Mucosa of stomach (tissue), 1 donor: ENCODE data around the gene ARVCF.

ENCODE experiments used
- H3K27me3 ChIP-seq: one replicate; pipeline ENCODE4 v1.7.0; 2013; ENCODE audit warnings: mild to moderate bottlenecking, low read length; ENCODE audit not compliant: control insufficient read depth, insufficient read depth
- H3K36me3 ChIP-seq: one replicate; pipeline ENCODE4 v1.7.0; 2013; ENCODE audit warnings: low read length; ENCODE audit not compliant: control insufficient read depth, insufficient read depth
- H3K4me1 ChIP-seq: one replicate; pipeline ENCODE4 v1.7.0; 2013; ENCODE audit warnings: mild to moderate bottlenecking, low read length; ENCODE audit not compliant: control insufficient read depth, insufficient read depth
- H3K4me3 ChIP-seq: one replicate; pipeline ENCODE4 v1.7.0; 2013; ENCODE audit warnings: low read length
- H3K9ac ChIP-seq: one replicate; pipeline ENCODE4 v1.7.0; 2013; ENCODE audit warnings: mild to moderate bottlenecking, low read length, moderate library complexity
- H3K9me3 ChIP-seq: one replicate; pipeline ENCODE4 v1.7.0; 2013; ENCODE audit warnings: mild to moderate bottlenecking, low read length, moderate library complexity; ENCODE audit not compliant: control insufficient read depth
- donor health status: Pancreatic carcinoma.

Gene ARVCF

DNA sequence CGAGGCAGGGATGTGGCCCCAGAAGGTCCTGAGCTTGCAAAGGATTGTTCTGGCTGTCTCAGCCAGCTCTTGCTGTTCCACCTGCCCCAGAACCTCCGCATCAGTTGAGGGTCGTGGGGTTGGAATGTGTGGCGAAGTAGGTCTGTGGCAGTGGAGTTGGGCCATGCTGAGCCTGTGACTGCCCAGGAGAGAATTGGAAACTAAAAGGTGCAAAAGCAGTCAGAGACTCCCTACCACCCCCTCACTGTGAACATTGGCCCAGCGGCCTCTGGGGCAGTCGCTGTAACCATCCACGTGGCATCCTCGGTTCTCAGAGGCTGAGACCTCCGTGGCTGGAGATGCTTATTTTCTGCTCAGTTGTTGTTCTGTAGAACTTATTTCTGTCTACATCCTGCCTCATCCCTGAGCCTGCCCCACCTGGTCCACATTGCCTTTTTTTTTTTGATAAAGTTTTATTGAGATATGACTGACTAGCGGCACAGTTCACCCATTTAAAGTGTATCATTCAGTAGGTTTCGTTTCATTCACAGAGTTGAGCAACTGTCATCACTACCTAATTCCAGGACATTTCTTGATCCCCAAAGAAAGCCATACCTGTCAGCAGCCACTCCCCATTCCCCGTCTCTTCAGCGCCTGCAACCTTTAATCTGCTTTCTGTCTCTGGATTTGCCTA is 41.1 kb upstream of the ARVCF start:
- Histone ChIP-seq H3K4me3 (no peak overlapping the region), H3K9me3 (no peaks in the 10 kb centered on the region), H3K27me3 (no peaks in the 10 kb centered on the region), H3K4me1 (peaks cover 4% of the 10 kb centered on the region), H3K36me3 (no peaks in the 10 kb centered on the region), H3K9ac (no peak overlapping the region)

DNA sequence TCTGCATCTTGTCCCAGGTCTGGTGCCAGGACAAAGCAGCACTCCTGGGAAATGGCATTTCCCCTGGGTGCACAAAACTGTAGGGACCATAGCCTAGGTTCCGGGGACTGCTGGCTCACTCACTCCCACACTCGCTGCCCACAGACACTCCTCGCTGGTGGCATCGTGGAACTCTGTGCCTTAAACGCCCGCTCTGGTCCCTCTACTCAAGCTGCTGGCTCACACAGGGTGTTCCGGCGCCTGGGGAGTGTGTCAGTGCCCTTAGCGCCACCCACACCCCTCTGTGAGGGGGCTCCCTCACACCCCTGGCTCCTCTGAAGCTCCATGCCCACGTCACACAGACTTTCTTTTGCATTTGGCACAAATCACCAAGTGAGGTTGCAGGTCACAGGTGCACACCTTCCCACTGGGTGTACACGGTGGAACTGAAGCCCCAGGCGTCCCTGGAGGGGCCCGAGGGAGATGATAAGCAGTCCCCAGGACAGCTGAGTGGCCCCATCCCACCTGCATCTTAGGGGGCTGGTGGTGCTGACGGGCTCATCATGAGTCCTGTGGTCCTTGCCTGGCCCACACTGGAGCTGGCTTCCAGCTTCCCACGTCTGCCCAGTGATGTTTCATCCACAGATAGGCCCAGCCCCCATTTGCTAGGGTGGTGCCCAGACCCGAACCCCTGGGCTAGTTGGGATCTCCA is 40.2 kb upstream of the ARVCF start:
- H3K27me3 ChIP-seq, result no peaks in the 10 kb centered on the region

DNA sequence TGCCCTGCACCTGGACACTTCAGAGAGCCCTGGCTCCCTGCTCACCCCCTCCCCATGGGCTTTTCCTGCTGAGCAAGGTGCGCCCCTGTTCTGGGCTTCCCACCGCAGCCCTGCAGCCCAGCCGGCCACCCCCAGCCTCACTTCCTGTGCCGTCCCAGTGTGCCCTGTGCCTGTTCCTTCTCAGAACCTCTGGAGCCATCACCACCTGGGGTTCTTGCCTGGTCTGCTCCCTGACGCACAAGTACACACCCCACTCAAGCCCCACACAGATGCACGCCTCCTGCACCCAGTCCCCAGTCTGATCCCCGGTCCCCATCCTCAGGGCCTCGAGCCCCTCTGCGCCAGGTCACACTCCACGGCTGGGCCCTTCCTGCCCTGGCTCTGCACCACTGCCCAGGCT is 39.5 kb upstream of the ARVCF start:
- no peaks in the 10 kb centered on the region for H3K9me3 ChIP-seq
- H3K4me1 ChIP-seq, result peaks cover 11% of the 10 kb centered on the region
- H3K4me3 ChIP-seq, result no peak overlapping the region
- no peaks in the 10 kb centered on the region for H3K27me3 ChIP-seq
- no peaks in the 10 kb centered on the region for H3K36me3 ChIP-seq
- H3K9ac ChIP-seq, result no peak overlapping the region

More for the DNA sequence above, 40.2 kb upstream of the ARVCF start:
- Histone ChIP-seq H3K9me3 (no peaks in the 10 kb centered on the region), H3K9ac (no peak overlapping the region), H3K4me1 (peaks cover 11% of the 10 kb centered on the region), H3K36me3 (no peaks in the 10 kb centered on the region), H3K4me3 (no peak overlapping the region)

DNA sequence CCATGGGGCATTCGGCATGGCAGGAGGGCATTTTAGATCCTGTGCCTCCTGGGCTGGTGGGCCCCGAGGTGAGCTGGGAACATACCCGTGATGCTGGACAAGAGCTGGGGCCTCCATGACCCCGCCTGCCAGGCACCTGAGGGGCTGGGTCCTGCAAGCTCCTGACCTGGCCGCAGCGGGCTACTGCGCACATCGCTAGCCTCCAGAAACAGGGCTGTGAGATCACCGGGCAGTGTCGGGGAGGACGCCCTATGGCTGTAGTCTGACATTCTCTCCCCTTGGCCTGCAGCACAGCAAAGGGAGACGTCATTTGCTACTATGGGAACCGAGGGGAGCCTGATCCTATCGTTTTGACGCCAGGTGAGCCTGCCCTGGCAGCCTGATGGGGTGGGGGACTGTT is 39.0 kb upstream of the ARVCF start:
- H3K36me3 ChIP-seq, result no peaks in the 10 kb centered on the region

DNA sequence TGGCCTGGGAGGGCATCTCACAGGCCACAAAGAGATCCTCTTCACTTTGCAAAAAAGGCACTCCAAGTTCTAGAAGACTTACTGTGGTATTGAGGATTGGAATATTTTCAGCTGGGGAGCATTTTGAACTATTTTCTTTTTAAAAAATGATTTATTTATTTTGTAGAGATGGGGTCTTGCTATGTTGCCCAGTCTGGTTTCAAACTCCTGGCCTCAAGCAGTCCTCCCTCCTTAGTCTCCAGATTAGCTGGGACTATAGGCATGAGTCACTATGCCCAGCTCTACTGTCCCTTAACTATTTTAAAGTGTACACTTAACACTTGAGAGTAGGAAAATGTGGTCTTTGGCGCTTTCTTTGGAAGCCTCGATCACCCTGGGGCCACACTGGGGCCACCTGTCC is 38.5 kb upstream of the ARVCF start:
- Histone ChIP-seq H3K36me3 (no peaks in the 10 kb centered on the region), H3K9me3 (no peaks in the 10 kb centered on the region), H3K27me3 (no peaks in the 10 kb centered on the region), H3K4me3 (no peak overlapping the region), H3K9ac (no peak overlapping the region), H3K4me1 (peaks cover 11% of the 10 kb centered on the region)

More for the DNA sequence above, 39.0 kb upstream of the ARVCF start:
- no peaks in the 10 kb centered on the region for H3K27me3 ChIP-seq
- peaks cover 11% of the 10 kb centered on the region for H3K4me1 ChIP-seq
- H3K9ac ChIP-seq, result no peak overlapping the region
- H3K9me3 ChIP-seq, result no peaks in the 10 kb centered on the region
- H3K4me3 ChIP-seq, result no peak overlapping the region

DNA sequence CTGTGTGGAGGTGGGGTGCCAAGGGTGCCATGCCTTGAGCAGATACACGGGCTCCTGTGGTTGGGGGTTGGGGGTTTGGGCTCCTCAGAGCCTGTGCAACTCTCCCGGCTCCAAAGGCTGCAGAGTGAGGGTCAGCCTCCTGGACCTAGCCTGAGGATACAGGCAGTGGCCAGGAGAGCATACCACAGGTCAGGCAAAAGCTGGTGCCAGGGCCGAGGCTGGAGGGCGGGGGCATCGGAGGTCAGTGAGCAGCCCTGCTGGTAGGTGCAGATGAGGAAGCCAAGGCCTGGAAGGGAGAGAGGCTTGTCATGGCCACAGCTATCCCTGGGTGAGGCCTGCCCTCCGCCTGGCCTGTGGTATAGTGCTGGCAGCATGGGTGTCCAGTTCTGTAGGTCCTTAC is 37.9 kb upstream of the ARVCF start:
- peaks cover 11% of the 10 kb centered on the region for H3K4me1 ChIP-seq
- no peak overlapping the region for H3K4me3 ChIP-seq
- no peaks in the 10 kb centered on the region for H3K36me3 ChIP-seq
- no peak overlapping the region for H3K9ac ChIP-seq
- H3K27me3 ChIP-seq, result no peaks in the 10 kb centered on the region
- no peaks in the 10 kb centered on the region for H3K9me3 ChIP-seq

DNA sequence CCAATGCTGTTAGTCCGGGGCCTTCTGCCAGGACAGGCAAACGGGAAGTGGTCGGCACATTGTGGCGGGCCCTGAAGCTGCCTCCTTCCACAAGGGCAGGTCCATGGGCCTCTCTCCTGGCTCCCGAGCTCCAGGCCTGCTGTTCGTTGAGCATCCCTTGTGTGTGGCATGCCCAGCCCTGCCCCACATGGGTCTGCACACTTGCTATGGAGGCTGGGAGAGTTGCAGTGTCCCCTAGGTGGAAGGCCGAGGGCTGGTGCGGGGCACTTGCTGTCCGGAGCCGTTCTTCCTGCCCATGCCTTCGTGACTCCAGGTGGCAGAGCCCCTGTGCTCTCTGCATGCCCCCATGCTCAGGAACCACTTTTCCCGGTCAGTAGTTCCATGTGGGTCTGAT is 37.4 kb upstream of the ARVCF start:
- H3K4me3 ChIP-seq, result no peak overlapping the region
- H3K36me3 ChIP-seq, result no peaks in the 10 kb centered on the region
- H3K9ac ChIP-seq, result no peak overlapping the region
- no peaks in the 10 kb centered on the region for H3K27me3 ChIP-seq
- H3K9me3 ChIP-seq, result no peaks in the 10 kb centered on the region
- peaks cover 11% of the 10 kb centered on the region for H3K4me1 ChIP-seq

DNA sequence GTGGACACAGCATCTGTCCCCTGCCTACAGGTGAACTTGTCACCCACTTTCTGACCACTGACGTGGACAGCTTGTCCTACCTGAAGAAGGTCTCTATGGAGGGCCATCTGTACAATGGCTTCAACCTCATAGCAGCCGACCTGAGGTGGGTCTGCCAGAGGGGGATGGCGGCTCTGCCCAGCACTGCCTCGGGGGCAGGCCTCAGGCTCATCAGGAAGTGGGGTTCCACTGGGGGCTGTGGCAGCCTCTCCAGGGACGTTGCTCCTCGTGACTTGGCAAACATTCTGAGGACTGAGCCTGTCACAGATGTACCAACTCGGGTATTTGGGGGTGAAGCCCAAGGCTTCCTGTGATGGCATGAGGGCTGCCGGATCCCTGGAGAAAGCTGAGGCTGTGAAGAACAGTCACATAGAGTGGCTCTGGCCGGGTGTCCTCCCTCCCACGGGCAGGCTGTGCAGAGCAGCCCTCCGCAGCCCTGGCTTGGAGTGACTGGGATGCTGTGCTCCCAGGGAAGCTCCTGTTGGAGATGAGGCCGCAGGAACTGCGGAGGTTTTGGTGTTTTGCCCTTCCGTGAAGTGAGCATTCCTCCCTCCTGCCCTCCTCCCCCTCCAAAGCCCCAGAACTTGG is 36.9 kb upstream of the ARVCF start:
- Histone ChIP-seq H3K9me3 (no peaks in the 10 kb centered on the region), H3K4me1 (peaks cover 11% of the 10 kb centered on the region), H3K36me3 (no peaks in the 10 kb centered on the region), H3K9ac (no peak overlapping the region), H3K27me3 (no peaks in the 10 kb centered on the region), H3K4me3 (no peak overlapping the region)

DNA sequence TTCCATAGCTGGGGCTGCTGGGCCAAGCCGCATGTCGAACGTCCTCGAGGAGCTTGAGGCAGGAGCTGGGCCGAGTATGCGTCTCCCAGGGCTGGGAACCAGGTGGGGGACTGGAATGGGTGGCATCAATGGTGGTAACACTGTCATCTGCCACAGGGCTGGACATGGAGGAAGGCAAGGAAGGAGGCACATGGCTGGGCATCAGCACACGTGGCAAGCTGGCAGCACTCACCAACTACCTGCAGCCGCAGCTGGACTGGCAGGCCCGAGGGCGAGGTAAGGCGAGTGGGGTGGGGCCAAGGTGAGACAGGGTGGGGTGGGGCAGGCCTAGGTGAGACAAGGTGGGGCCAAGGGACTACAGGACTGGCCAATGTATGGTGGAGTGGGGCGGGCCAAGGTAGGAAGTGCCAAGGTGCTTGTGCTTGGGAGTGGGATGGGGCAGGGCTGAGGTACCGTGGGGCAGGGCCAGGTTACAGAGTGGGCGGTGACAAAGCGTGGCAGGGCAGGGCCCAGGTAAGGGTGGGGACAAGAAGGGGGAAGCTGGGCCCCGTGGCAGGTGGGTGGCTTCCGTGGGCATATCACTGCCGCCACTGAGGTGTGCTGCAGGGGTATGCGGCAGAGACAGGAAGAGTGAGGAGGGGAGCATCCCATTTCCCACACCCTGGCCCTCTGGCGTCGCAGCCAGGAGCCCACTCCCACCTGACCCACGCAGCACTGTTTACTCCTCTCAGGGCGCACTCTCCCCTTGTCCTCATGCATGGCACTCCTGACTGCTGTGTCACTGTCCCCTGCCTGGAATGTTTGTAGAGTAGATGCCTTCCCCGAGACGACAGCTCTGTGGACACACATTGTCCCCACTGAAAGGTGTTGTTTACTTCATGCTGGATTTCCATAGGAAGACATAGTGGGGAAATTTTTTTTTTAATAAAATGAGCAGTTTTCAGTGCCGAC is 36.0 kb upstream of the ARVCF start:
- no peaks in the 10 kb centered on the region for H3K9me3 ChIP-seq
- peaks cover 11% of the 10 kb centered on the region for H3K4me1 ChIP-seq
- H3K36me3 ChIP-seq, result no peaks in the 10 kb centered on the region
- H3K4me3 ChIP-seq, result no peak overlapping the region
- no peaks in the 10 kb centered on the region for H3K27me3 ChIP-seq
- H3K9ac ChIP-seq, result peak overlapping the region; percentile 22

DNA sequence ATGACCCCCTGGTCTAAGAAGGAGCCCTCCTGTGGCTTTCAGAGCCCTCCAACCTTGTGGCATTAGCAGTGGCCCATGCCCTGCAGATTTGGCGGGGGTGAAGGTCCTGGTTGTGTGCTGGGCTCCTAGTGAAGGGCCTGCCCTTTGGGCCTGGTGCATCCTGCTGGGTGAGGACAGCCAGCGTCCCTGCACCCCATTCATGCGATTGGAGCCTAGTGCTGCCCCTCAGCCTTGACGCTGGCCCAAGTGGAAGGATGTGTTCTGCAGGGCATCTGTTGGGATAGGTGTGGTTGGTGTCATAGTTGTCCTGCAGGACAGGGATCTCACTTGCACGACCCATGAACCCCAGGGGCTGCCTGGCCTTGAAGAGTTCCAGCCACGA is 35.3 kb upstream of the ARVCF start:
- Histone ChIP-seq H3K36me3 (no peaks in the 10 kb centered on the region), H3K4me1 (peaks cover 11% of the 10 kb centered on the region), H3K4me3 (no peak overlapping the region), H3K9me3 (no peaks in the 10 kb centered on the region), H3K27me3 (no peaks in the 10 kb centered on the region), H3K9ac (no peak overlapping the region)

DNA sequence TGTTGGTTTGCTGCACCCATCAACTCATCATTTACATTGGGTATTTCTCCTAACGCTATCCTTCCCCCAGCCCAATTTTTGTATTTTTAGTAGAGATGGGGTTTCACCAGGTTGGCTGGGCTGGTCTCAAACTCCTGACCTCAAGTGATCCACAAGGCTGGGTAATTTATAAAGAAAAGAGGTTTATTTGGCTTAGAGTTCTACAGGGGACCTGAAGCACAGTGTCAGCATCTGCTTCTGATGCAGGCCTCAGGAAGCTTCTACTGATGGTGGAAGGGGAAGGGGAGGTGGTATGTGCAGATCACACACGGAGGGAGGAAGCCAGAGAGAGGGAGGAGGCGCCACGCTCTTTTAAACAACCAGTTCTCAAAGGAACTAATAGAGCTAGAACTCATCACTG is 30.1 kb upstream of the ARVCF start:
- Histone ChIP-seq H3K27me3 (no peaks in the 10 kb centered on the region), H3K36me3 (peaks cover 6% of the 10 kb centered on the region), H3K9me3 (no peaks in the 10 kb centered on the region), H3K9ac (no peak overlapping the region), H3K4me3 (no peak overlapping the region), H3K4me1 (no peaks in the 10 kb centered on the region)
